HG02763 (cell line): ENCODE data around the gene CYP2C8.
"Not testable (repeated sequence)": the region's sequence is repeated elsewhere in the genome, so short reads cannot be mapped to it uniquely, and the experiment has no call there.

Experiments used
- ATAC-seq: cut with Tn5 transposase; IDR thresholded peaks from one replicate; pipeline ENCODE4 v1.9.1; 2021; ENCODE audit warnings: mild to moderate bottlenecking, moderate library complexity; ENCODE audit not compliant: unreplicated experiment

Gene CYP2C8

GRCh38 chr10:95069286-95069685 is at the start of gene CYP2C8:
TSS of gene CYP2C8 (minus strand) at chr10:95069497. CDS start at chr10:95069402, 95 bp downstream.
- ATAC-seq = no peak

GRCh38 chr10:95116869-95117269 is 47.6 kb upstream of the CYP2C8 start:
- no peak for ATAC-seq

DNA sequence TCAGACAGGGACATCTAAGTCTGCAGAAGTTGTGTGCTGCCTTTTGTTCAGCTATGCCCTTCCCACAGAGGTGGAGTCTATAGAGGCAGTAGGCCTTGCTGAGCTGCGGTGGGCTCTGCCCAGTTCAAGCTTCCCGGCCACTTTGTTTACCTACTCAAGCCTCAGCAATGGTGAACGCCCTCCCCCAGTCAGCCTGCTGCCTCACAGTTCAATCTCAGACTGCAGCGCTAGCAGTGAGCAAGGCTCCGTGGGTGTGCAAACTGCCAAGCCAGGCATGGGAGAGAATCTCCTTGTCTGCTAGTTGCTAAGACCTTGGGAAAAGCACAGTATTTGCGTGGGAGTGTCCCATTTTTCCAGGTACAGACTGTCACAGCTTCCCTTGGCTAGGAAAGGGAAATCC is 41.5 kb upstream of the CYP2C8 start:
- not testable (repeated sequence) for ATAC-seq

- no peak for ATAC-seq
These were observed 28.5 kb upstream of the CYP2C8 start for GRCh38 chr10:95097805-95098204.

GRCh38 chr10:95096143-95096542 is 26.8 kb upstream of the CYP2C8 start:
- no peak for ATAC-seq

- ATAC-seq = not testable (repeated sequence)
These were observed 10.3 kb upstream of the CYP2C8 start for GRCh38 chr10:95079626-95080025.

GRCh38 chr10:95077556-95077955 is 8.3 kb upstream of the CYP2C8 start:
- no peak for ATAC-seq

GRCh38 chr10:95071107-95071660 is 1.9 kb upstream of the CYP2C8 start:
- ATAC-seq = no peak

DNA sequence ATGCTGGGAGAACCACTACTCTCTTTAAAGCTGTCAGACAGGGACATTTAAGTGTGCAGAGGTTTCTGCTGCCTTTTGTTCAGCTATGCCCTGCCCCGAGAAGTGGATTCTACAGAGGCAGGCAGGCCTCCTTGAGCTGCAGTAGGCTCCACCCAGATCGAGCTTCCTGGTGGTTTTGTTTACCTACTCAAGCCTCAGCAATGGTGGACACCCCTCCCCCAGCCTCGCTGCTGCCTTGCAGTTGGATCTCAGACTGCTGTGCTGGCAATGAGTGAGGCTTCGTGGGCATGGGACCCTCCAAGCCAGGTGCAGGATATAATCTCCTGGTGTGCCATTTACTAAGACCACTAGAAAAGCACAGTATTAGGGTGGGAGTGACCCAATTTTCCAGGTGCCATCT is 5.2 kb downstream of the CYP2C8 start:
- not testable (repeated sequence) for ATAC-seq

- ATAC-seq = no peak
These were observed 12.4 kb downstream of the CYP2C8 start for GRCh38 chr10:95056744-95057363.

DNA sequence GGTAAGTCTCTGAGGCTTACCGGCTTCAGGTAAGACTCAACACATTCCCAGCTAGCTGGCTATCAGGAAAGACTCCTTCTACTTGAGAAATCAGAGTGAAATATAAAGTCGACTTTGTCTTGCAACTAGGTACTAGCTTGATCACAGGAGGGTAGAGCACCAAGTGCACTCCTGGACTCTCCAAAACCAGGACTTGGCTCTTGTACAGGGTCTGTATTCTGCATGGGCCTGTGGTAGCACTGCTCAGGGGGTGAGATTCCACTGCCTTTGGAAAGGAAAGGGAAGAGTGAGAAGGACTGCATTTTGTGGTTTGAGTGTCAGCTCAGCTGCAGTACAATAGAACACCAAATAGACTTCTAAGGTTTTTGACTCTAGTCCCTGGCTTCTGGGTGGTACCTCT is 19.4 kb downstream of the CYP2C8 start:
- ATAC-seq = no peak

- ATAC-seq = no peak
These were observed 21.1 kb downstream of the CYP2C8 start for GRCh38 chr10:95048206-95048605.

GRCh38 chr10:95039281-95039680 is 30.0 kb downstream of the CYP2C8 start:
- no peak for ATAC-seq

- no peak for ATAC-seq
These were observed 33.7 kb downstream of the CYP2C8 start for GRCh38 chr10:95035332-95036295.

GRCh38 chr10:95034401-95034800 is 34.9 kb downstream of the CYP2C8 start:
- no peak for ATAC-seq

GRCh38 chr10:95031656-95032055 is 37.6 kb downstream of the CYP2C8 start:
- no peak for ATAC-seq

GRCh38 chr10:95026461-95026860 is 42.8 kb downstream of the CYP2C8 start:
- no peak for ATAC-seq

- ATAC-seq = no peak
These were observed 71.5 kb downstream of the CYP2C8 start for GRCh38 chr10:94997741-94998174.

- ATAC-seq = no peak
These were observed 76.5 kb downstream of the CYP2C8 start for GRCh38 chr10:94992811-94993210.

GRCh38 chr10:94991243-94991888 is 77.9 kb downstream of the CYP2C8 start:
- ATAC-seq = no peak

DNA sequence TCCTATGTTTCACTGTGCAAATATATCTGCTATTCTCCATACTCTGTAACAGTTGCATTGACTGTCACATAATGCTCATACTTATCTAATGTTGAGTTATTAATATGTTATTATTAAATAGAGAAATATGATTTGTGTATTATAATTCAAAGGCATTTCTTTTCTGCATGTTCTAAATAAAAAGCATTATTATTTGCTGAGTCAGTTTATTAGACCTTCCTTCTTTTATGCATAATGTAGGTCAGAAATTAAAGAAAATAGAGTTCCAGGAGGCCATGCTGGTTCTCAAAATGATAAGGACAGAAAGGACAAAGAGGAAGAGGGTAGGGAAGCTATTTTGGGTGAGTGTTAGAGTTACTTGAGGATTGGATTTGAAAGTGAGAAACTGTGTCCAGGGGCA is 80.1 kb downstream of the CYP2C8 start:
- ATAC-seq = no peak
